Heart left ventricle (tissue), 16 donors: ENCODE data around the gene KRTAP10-7. TPM values are rescaled to one million over a fixed set of nuclear protein-coding genes. Genes with fewer than 3 reads are reported as not detected.
A peak's percentile ranks its signal among the peaks of the same experiment; 100 is the strongest.

Experiments used
- ATAC-seq, 4 donors: fragments of 200-7000 bp; cut with Tn5 transposase; one replicate each; pipeline ENCODE4 v1.9.1; 2020 to 2022; ENCODE audit warnings: moderate library complexity in 4 of 4, mild to moderate bottlenecking in 3 of 4, moderate number of reproducible peaks in 1 of 4
- DNase-seq, 5 donors: peaks; one replicate each; pipeline ENCODE4 v3.0.0-alpha.2; 2020
- H3K27ac ChIP-seq, 12 donors: fragments of 200-600 bp; sonication (generic) in 4 of 12; one replicate each; pipeline versions ENCODE4 v1.5.0 to v1.8.0; 2016 to 2022; ENCODE audit warnings: mild to moderate bottlenecking in 2 of 12
- H3K27me3 ChIP-seq, 9 donors: fragments of 200-600 bp; sonication (generic) in 2 of 9; one replicate each; pipeline versions ENCODE4 v1.5.1 to v1.8.0; 2016 to 2022; ENCODE audit warnings: mild to moderate bottlenecking in 3 of 9
- H3K36me3 ChIP-seq, 9 donors: fragments of 200-600 bp; sonication (generic) in 2 of 9; one replicate each; pipeline versions ENCODE4 v1.5.0 to v1.8.0; 2018 to 2022; ENCODE audit warnings: mild to moderate bottlenecking in 2 of 9
- H3K4me1 ChIP-seq, 12 donors: fragments of 200-600 bp; sonication (generic) in 4 of 12; one replicate each; pipeline versions ENCODE4 v1.5.0 to v1.8.0; 2016 to 2022; ENCODE audit warnings: mild to moderate bottlenecking in 3 of 12
- H3K4me3 ChIP-seq, 12 donors: fragments of 200-600 bp; sonication (generic) in 4 of 12; one replicate each; pipeline versions ENCODE4 v1.5.0 to v1.8.0; 2017 to 2022; ENCODE audit warnings: mild to moderate bottlenecking in 9 of 12, moderate library complexity in 4 of 12
- H3K9me3 ChIP-seq, 12 donors: fragments of 200-600 bp; sonication (generic) in 4 of 12; one replicate each; pipeline versions ENCODE4 v1.5.0 to v1.8.0; 2016 to 2022; ENCODE audit warnings: mild to moderate bottlenecking in 1 of 12
- POLR2A ChIP-seq, 2 donors: fragments of 450-650 bp; IDR thresholded peaks; one replicate each; pipeline ENCODE4 v1.6.1; 2017; ENCODE audit warnings: antibody characterized with exemption in 2 of 2, mild to moderate bottlenecking in 2 of 2, moderate library complexity in 2 of 2
- WGBS, 4 donors: extraction: QIAGEN DNeasy Blood & Tissue Kit in 2 of 4; methylation state at CpG; one replicate each; pipeline versions ENCODE4 v1.1.5 to v1.1.7; 2013 to 2018; 5-methylcytosine and 5-hydroxymethylcytosine counted together
- intact Hi-C, 10 donors: fragments of 100-400 bp; cut with DNase I; formaldehyde crosslinking; loops; one replicate each; pipeline versions ENCODE4 v1.11.1 to v1.14.2; 2022
- polyA plus RNA-seq, 2 donors: library from polyadenylated mRNA; stranded (reverse); fragments of 200-250 nt; gene quantifications; one replicate each; pipeline ENCODE4 v1.2.3, GENCODE V29; 2013
- total RNA-seq, 9 donors: library from RNA; depleted of rRNA in 2 of 9; stranded (reverse); fragments of >200 nt in 2 of 9; fragmentation: NEBNext Ultra II Directional in 3 of 9; extraction: Animal tissue kit (Norgen Biotek cat#: 25700) in 3 of 9; gene quantifications; one replicate each; pipeline versions ENCODE4 v1.1.0 to v1.2.4, GENCODE V29; 2016 to 2023
- TF ChIP-seq, protein P1 (sequence below), 12 donors: fragments of 200-600 bp; sonication (generic) in 4 of 12; IDR thresholded peaks; one replicate each; pipeline versions ENCODE4 v1.5.0 to v1.8.0; 2018 to 2022; ENCODE audit warnings: antibody characterized with exemption in 12 of 12, mild to moderate bottlenecking in 5 of 12
- donor health status: ischemic (EF 13 %, LVEDD 7.1; RV severe dilation, severe dysfunction).
- donor health status: healthy with polysubstance abuse.
- donor health status: DM: no; HTN: yes; CAD: no.
- donor health status: DM: no; HTN: no; CAD: no.
- donor health status: ischemic (EF 25% LVEDD 6.9; RV normal size, moderate dysfunction).
- donor health status: ischemic (EF 25% LVEDD 5.7; RV mildly dilated, moderate dysfunction).
- donor health status: healthy.
- donor health status: DM: yes; HTN: yes; CAD: no.
- donor health status: ischemic (EF 35%, LVEDD 5.7; RV mildly dilated, moderate dysfunction).
- donor health status: nonischemic (EF 11% LVEDD 7.7; RV severe dilation, severe dysfunction).
- donor health status: DM: yes; HTN: yes; CAD: no.
- donor health status: PGD.
- donor health status: ischemic (EF 29% LVEDD 5.4; RV normal size, mild dysfunction).
- donor health status: nonischemic (EF 23%, LVEDD 6.1; RV moderate dilation, normal function).

Gene KRTAP10-7
- total and polyA plus RNA-seq, 11 donors, result not detected

DNA sequence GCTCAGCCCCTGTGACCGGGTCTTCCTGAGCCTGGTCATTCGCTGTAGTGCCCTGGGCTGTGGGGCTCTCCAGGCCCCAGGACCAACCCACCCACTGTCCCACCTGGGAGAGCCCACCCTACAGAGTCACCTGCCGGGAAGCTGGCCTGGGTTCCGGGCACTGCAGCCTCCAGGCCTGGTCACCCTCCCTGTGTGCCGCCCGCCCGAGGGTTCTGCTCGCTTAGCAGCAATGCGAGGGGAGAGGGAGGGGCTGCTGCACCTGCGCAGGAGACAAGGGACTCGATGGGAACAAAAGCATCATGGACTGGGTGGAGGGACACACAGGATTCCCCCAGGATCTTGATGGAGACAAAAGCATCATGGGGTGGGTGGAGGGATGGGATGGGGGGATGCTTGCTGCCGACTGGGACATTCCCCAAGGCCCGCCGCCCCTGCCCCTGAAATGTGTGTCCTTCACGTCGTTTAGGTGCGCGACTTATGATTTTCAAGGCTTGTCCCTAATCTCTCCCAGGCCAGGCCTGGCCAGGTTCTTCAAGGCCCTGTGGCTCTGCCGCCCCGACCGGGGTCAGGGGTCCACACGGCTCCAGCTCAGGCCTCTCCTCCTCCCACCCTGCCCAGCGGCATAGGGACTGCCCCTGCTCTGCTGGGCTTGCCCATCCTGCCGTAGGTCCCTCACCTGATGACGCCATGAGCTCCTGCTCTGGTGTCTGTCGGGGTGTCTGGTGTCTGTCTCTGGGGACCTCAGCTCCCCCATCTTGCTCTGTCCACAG is 13.2 kb downstream of the KRTAP10-7 start:
- WGBS, 4 donors, result 89 to 92% (median 90%) methylated on average over 21 to 26 of the region's 26 CpGs
- H3K27me3 ChIP-seq, result peaks cover 0 to 5% (median 0%) of the 10 kb centered on the region in 9 donors
- DNase-seq (peak in 1 of 5 donors; percentile 56), ATAC-seq (peak in 1 of 4 donors; percentile 19)
- TF ChIP-seq POLR2A (IDR thresholded peaks at IDR 0.05), result no peak
- TF ChIP-seq, protein P1, sequence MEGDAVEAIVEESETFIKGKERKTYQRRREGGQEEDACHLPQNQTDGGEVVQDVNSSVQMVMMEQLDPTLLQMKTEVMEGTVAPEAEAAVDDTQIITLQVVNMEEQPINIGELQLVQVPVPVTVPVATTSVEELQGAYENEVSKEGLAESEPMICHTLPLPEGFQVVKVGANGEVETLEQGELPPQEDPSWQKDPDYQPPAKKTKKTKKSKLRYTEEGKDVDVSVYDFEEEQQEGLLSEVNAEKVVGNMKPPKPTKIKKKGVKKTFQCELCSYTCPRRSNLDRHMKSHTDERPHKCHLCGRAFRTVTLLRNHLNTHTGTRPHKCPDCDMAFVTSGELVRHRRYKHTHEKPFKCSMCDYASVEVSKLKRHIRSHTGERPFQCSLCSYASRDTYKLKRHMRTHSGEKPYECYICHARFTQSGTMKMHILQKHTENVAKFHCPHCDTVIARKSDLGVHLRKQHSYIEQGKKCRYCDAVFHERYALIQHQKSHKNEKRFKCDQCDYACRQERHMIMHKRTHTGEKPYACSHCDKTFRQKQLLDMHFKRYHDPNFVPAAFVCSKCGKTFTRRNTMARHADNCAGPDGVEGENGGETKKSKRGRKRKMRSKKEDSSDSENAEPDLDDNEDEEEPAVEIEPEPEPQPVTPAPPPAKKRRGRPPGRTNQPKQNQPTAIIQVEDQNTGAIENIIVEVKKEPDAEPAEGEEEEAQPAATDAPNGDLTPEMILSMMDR (IDR thresholded peaks at IDR 0.05), result no peak
- no peak overlapping the region for H3K27ac ChIP-seq
- no peak overlapping the region for H3K4me3 ChIP-seq
- peaks cover 0 to 3% (median 0%) of the 10 kb centered on the region in 12 donors for H3K4me1 ChIP-seq
- no peaks in the 10 kb centered on the region for H3K36me3 ChIP-seq
- peaks cover 0 to 31% (median 5%) of the 10 kb centered on the region in 12 donors for H3K9me3 ChIP-seq
- intact Hi-C loops, result no loop called here

DNA sequence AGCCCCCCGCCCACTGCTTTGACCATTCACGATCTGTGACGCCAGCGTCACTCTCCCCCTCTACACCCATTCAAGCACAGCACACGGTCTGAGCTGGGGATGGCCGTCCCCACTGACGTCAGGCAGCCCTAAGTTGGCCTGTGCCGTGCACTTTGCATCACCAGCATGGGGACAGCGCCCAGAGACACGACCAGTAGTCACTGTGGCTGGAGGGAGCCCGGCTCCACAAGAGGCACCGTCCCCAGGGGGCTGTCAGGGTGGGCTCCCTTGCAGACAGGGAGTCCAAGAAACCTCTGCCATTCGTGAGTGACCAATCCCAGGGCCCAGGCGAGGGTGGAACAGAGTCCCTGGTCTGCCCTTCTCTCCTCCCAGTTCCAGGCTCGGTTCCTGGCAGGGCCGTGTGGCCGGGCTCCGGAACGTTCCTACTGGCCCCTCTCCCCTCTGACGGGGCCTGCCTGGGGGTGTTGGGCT is 13.8 kb downstream of the KRTAP10-7 start:
- H3K4me3 ChIP-seq, result no peak overlapping the region
- ATAC-seq, result no peak
- 74 to 81% (median 81%) methylated on average over 13 to 20 of the region's 20 CpGs for WGBS, 4 donors

DNA sequence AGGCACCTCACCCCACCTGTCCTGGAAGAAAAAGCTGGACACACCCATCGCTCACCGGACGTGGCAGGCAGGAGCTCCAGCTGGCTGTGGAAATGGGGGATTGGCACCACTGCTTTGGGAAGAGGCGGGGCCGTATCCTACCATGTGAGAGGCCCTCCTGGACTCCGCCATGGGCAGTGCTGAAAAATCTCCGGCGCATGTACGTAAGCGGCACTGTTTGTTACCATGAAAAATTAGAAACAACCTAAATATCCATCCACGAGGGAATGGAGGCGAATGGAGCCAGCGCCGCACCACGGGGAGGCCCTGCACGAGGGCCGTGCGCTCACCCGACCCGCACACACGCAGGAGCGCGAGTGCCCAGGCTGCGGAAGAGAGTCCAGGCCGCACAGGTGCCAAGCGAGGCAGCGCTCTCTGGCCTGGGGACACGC is 14.6 kb downstream of the KRTAP10-7 start:
- Histone ChIP-seq H3K4me3 (no peak overlapping the region), H3K27ac (no peak overlapping the region), H3K9me3 (peaks cover 0 to 27% (median 2%) of the 10 kb centered on the region in 12 donors), H3K36me3 (no peaks in the 10 kb centered on the region), H3K4me1 (peaks cover 0 to 8% (median 0%) of the 10 kb centered on the region in 12 donors), H3K27me3 (peaks cover 0 to 5% (median 0%) of the 10 kb centered on the region in 9 donors)
- ATAC-seq (no peak), DNase-seq (peak in 1 of 5 donors; percentile 50)
- intact Hi-C loops, result loop anchor here in 1 of 10 donors (5.0 kb wide), 1 partner anchor 177 kb away; no protein-coding TSS in a partner anchor
- TF ChIP-seq, protein P1 (IDR thresholded peaks at IDR 0.05), result no peak
- no peak for TF ChIP-seq POLR2A (IDR thresholded peaks at IDR 0.05)
- 87 to 94% (median 89%) methylated on average over 26 to 28 of the region's 28 CpGs for WGBS, 4 donors

More for the DNA sequence above, 13.8 kb downstream of the KRTAP10-7 start:
- Histone ChIP-seq H3K27ac (no peak overlapping the region), H3K36me3 (no peaks in the 10 kb centered on the region), H3K4me1 (peaks cover 0 to 8% (median 0%) of the 10 kb centered on the region in 12 donors), H3K27me3 (peaks cover 0 to 5% (median 0%) of the 10 kb centered on the region in 9 donors), H3K9me3 (peaks cover 0 to 27% (median 4%) of the 10 kb centered on the region in 12 donors)
- peak in 1 of 5 donors; percentile 48 for DNase-seq
- intact Hi-C loops, result no loop called here
- TF ChIP-seq, protein P1 (IDR thresholded peaks at IDR 0.05), result no peak
- no peak for TF ChIP-seq POLR2A (IDR thresholded peaks at IDR 0.05)

DNA sequence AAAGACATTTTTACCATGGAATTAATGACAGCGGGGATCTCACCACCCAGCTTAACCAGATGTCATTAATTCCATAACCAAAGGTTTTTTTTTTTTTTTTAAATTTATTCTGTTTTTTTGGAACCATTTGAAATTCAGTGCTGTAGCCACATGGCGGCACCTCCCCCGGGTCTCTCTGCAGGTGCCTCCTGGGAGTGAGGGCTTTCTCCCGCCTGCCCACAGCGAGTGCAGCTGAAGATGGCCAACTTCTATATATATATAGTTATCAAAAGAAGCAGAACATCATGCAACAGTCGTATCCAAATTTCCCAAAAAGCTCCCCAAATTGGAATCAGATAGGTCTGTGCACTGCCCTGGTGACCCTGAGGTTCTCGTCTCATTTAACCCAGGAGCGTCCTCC is 15.1 kb downstream of the KRTAP10-7 start:
- intact Hi-C loops, result loop anchor here in 1 of 10 donors (5.0 kb wide), 1 partner anchor 177 kb away; no protein-coding TSS in a partner anchor
- no peaks in the 10 kb centered on the region for H3K36me3 ChIP-seq
- no peak for ATAC-seq
- no peak for DNase-seq
- 73 to 80% (median 74%) methylated on average over 8 of the region's 8 CpGs for WGBS, 4 donors
- H3K27me3 ChIP-seq, result peaks cover 0 to 5% (median 0%) of the 10 kb centered on the region in 9 donors
- H3K27ac ChIP-seq, result no peak overlapping the region
- TF ChIP-seq, protein P1 (IDR thresholded peaks at IDR 0.05), result no peak
- no peak for TF ChIP-seq POLR2A (IDR thresholded peaks at IDR 0.05)
- peaks cover 0 to 8% (median 0%) of the 10 kb centered on the region in 12 donors for H3K4me1 ChIP-seq
- H3K9me3 ChIP-seq, result peaks cover 0 to 27% (median 2%) of the 10 kb centered on the region in 12 donors
- no peak overlapping the region for H3K4me3 ChIP-seq
